Fibroblast of the aortic adventitia (primary cell): ENCODE measurements around the gene FAM13A. TPM values are rescaled to one million over a fixed set of nuclear protein-coding genes. Genes with fewer than 3 reads are reported as not detected.

ENCODE experiments used
- DNase-seq: peaks from one replicate; pipeline ENCODE4 v3.0.0-alpha.2; 2010; ENCODE audit warnings: low read depth
- H3K4me3 ChIP-seq: 2 replicates; pipeline ENCODE4 v1.5.1; 2011; ENCODE audit warnings: low read depth, mild to moderate bottlenecking, control low read depth, low read length, moderate library complexity
- total RNA-seq: library from RNA; depleted of rRNA; stranded (reverse); fragments of >200 nt; gene quantifications from 2 replicates; pipeline ENCODE4 v1.2.3, GENCODE V29; 2012; ENCODE audit warnings: low replicate concordance
- TF ChIP-seq, protein P1 (sequence below): IDR thresholded peaks from 2 replicates; pipeline ENCODE4 v1.5.1; 2011; ENCODE audit warnings: mild to moderate bottlenecking, low read length, control low read depth, inconsistent platforms; ENCODE audit not compliant: insufficient read depth

Gene FAM13A
- total RNA-seq, 1 donor, result 23.5 TPM

DNA sequence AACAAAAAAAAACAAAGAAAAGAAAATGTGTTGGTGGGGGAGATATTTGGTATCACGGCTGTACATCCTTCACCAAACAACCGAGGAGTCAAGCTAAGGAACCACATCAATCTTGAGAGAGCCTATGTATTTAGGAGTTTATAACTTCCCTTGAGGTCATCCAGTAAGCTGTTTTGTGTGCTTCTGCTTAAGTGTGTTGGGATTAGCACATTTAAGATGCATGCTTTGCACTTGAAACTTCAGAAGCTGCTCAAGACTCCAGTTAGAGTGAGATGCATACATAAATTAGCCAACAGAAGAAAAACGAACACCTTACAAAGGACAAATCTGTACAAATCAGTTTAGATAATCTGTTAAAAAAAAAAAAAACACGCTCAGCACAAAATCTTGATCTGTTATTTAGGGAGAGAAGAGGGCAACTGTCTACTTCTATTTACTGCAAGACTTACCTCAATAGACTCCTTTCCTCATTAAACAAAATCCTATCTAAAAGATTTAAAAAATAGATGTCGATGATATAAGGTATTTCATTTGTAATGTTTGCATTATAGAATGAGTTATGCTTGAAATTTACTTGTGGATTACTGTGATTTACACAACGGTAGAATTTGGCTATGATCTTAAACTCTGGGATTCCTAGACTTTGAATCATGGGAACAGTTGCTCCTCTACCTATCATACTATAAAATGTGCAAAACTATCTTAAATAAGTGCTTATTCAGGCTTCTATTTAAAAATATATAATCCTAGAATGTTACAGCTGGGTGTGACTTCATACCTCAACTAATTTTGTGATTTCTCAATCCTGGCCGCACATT lies 305.5 kb downstream of the FAM13A start:
- TF ChIP-seq, protein P1, sequence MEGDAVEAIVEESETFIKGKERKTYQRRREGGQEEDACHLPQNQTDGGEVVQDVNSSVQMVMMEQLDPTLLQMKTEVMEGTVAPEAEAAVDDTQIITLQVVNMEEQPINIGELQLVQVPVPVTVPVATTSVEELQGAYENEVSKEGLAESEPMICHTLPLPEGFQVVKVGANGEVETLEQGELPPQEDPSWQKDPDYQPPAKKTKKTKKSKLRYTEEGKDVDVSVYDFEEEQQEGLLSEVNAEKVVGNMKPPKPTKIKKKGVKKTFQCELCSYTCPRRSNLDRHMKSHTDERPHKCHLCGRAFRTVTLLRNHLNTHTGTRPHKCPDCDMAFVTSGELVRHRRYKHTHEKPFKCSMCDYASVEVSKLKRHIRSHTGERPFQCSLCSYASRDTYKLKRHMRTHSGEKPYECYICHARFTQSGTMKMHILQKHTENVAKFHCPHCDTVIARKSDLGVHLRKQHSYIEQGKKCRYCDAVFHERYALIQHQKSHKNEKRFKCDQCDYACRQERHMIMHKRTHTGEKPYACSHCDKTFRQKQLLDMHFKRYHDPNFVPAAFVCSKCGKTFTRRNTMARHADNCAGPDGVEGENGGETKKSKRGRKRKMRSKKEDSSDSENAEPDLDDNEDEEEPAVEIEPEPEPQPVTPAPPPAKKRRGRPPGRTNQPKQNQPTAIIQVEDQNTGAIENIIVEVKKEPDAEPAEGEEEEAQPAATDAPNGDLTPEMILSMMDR, result no peak
- no peak overlapping the region for H3K4me3 ChIP-seq
- no peak for DNase-seq

DNA sequence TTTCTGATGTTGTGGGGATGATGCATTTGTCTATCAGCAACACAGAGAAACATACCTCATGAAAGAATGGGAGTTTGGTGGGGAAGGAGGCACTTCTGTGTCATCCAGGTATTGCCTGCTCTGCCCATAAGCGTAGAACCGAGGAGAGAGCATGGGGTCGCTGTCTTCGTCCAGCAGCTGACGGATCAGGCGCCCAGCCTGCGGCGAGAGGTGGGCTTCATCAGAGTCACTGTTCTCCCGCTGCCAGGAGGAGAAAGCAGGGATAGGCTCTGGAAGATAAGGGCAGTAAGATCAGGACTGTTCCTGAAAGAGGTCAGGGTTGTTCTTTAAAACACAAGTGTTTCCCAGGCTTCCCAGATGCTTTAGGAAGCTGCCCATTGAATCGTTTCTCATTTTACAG lies 306.6 kb downstream of the FAM13A start:
- no peak overlapping the region for H3K4me3 ChIP-seq
- DNase-seq, result no peak
- TF ChIP-seq, protein P1, result no peak

DNA sequence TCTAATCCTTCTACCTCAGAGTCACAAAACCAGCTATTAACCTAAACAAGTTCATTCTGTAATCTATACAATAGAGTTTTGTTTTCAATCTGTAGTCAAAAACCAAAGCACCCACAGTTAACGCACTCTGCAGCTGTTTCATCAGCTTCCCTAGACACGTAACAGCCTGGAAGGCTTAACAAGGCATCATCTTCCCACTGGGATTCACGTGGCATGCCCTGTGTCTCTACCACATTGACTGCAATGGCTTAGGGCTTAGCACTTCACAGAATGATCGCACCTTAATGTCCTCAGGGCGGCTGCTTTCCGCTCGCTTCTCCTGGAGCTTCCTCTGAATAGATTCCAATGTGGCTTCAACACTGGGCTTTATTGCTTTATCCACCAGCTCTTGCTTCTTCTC lies 309.6 kb downstream of the FAM13A start:
- TF ChIP-seq, protein P1, result no peak
- no peak overlapping the region for H3K4me3 ChIP-seq
- no peak for DNase-seq

DNA sequence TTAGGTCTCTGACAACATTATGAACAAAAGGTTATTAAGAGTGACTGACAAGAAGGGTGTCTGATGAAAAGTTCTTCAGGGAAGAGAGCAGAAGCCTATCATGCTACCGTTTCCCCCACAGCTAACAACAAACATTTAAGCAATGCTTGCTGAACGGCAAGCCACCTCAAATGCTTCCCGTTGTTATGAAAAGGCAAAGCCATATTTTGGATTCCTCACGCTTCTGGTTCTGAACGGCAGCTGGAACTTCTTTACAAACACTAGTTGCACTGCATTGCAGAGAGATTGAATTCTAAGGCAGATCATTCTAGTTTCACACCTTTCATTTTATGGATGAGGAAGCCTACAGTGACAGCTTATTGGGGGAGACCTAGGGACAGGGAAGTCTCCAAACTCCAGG lies 310.8 kb downstream of the FAM13A start:
- DNase-seq, result no peak
- TF ChIP-seq, protein P1, result no peak
- H3K4me3 ChIP-seq, result no peak overlapping the region

DNA sequence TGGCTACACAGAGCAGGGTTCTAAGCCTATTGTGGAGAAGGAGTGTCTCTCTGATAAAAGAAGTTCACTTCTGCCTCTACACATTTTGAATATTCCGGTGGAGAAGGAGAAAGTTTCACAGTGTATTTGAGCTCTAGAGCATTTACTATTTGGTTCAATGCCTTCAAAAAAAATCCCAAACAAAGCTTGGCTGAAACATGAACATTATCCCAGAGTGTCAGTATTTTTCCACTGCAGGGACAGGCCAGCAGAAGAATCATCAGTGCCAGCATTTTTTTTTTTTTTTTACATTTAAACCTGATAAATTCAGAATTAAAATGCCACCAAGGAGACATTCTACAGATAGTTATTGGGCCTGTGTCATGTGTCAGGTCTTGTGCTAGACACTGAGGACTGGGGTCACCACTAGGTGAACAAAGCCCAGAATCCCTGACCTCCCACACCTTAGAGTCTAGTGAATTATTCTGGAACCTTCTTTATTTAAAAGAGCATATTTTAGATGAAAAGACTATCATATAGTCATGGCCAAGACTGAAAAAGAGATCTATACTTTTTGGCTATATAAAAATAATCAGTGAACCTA lies 311.3 kb downstream of the FAM13A start:
- TF ChIP-seq, protein P1, result no peak
- no peak for DNase-seq
- no peak overlapping the region for H3K4me3 ChIP-seq

DNA sequence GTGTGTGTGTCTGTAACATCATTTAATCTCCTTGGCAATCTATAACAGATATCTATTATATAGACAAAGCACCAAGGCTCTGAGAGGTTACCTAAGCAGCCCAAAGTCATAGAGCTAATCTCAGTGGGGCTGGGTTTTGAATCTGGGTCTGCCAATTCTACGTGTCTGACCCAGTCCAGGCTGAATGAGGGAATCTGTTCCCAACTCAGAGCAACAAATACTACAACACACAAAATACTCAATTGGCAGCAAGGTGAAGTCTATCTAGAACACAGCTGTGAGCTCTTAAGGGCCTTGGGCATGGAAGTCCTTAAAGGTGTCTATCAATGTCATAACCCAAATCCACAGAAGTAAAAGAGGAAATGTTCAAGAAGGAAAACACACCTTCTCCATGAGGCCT lies 311.8 kb downstream of the FAM13A start:
- no peak overlapping the region for H3K4me3 ChIP-seq
- DNase-seq, result no peak
- TF ChIP-seq, protein P1, result no peak
